B cell (primary cell): ENCODE data around the gene TNNT3. TPM values are rescaled to one million over a fixed set of nuclear protein-coding genes. Genes with fewer than 3 reads are reported as not detected.

Source experiments
- ATAC-seq: fragments of 200-7000 bp; cut with Tn5 transposase; one replicate; pipeline ENCODE4 v1.10.0; 2021; ENCODE audit warnings: low read depth, mild to moderate bottlenecking, moderate number of reproducible peaks, moderate library complexity
- CTCF ChIA-PET: fragments of 350-600 bp; sonication (Branson Sonifier 250); formaldehyde crosslinking; loops from one replicate; lab custom pipeline; 2021; ENCODE audit warnings: antibody characterized with exemption, inconsistent platforms; lab: Charles Lee
- POLR2A ChIA-PET: fragments of 350-600 bp; sonication (Branson Sonifier 250); formaldehyde crosslinking; loops from one replicate; lab custom pipeline; 2021; ENCODE audit warnings: antibody characterized with exemption; lab: Charles Lee
- DNase-seq: peaks from one replicate; pipeline ENCODE4 v3.0.0; 2013
- H2AFZ ChIP-seq: 2 replicates; pipeline ENCODE4 v1.6.1; 2012; ENCODE audit warnings: mild to moderate bottlenecking, low read depth, low read length; ENCODE audit not compliant: insufficient read depth, poor library complexity, severe bottlenecking
- H3K27ac ChIP-seq, 2 donors: 1 replicate in 1 of 2; 2 replicates in 1 of 2; pipeline ENCODE4 v1.5.1; 2012 to 2013; ENCODE audit warnings: low read length in 2 of 2, mild to moderate bottlenecking in 2 of 2, moderate library complexity in 1 of 2
- H3K27me3 ChIP-seq, 4 experiments: fragments of 200-600 bp in 1 of 4; sonication (generic) in 1 of 4; replicated peaks in 1 of 4; 1 replicate in 2 of 4; 2 replicates in 2 of 4; pipeline versions ENCODE4 v1.6.1 to v1.7.0; 2013 to 2016; ENCODE audit warnings: low read length in 3 of 4, mild to moderate bottlenecking in 2 of 4, mixed read lengths in 1 of 4, moderate library complexity in 1 of 4; ENCODE audit not compliant: insufficient read depth in 4 of 4, control insufficient read depth in 3 of 4; ENCODE audit errors: control extremely low read depth in 1 of 4
- H3K36me3 ChIP-seq, 2 experiments: replicated peaks in 1 of 2; 1 replicate in 1 of 2; 2 replicates in 1 of 2; pipeline versions ENCODE4 v1.6.1 to v1.7.1; 2013; ENCODE audit warnings: low read length in 1 of 2; ENCODE audit not compliant: insufficient read depth in 2 of 2, control insufficient read depth in 1 of 2; ENCODE audit errors: control extremely low read depth in 1 of 2, extremely low read depth in 1 of 2
- H3K4me1 ChIP-seq, 2 donors: fragments of 200-600 bp in 1 of 2; sonication (generic) in 1 of 2; 1 replicate in 1 of 2; 2 replicates in 1 of 2; pipeline versions ENCODE4 v1.5.1 to v1.6.1; 2013 to 2017; ENCODE audit warnings: low read length in 2 of 2; ENCODE audit not compliant: control insufficient read depth in 2 of 2, insufficient read depth in 2 of 2
- H3K4me2 ChIP-seq: replicated peaks from 2 replicates; pipeline ENCODE3; 2012; ENCODE audit warnings: mild to moderate bottlenecking, low read depth, low read length; ENCODE audit not compliant: poor library complexity, severe bottlenecking
- H3K4me3 ChIP-seq, 5 experiments: fragments of 200-600 bp in 1 of 5; sonication (generic) in 1 of 5; 1 replicate in 3 of 5; 2 replicates in 2 of 5; pipeline versions ENCODE4 v1.5.1 to v1.7.0; 2011 to 2016; ENCODE audit warnings: low read length in 4 of 5, mild to moderate bottlenecking in 4 of 5, low read depth in 2 of 5, control low read depth in 1 of 5, moderate library complexity in 1 of 5; ENCODE audit not compliant: insufficient read depth in 1 of 5; ENCODE audit errors: control extremely low read depth in 1 of 5, extremely low read depth in 1 of 5
- H3K79me2 ChIP-seq: fragments of 200-600 bp; sonication (generic); one replicate; pipeline ENCODE4 v1.6.0; 2016; ENCODE audit warnings: low read length; ENCODE audit not compliant: control insufficient read depth, insufficient read depth
- H3K9ac ChIP-seq: fragments of 200-600 bp; sonication (generic); 2 replicates; pipeline ENCODE4 v1.6.1; 2017; ENCODE audit warnings: mild to moderate bottlenecking, low read length, moderate library complexity
- H3K9me3 ChIP-seq, 3 donors: one replicate each; pipeline versions ENCODE4 v1.6.1 to v1.7.1; 2013; ENCODE audit warnings: low read length in 2 of 3; ENCODE audit not compliant: control insufficient read depth in 2 of 3, insufficient read depth in 1 of 3; ENCODE audit errors: control extremely low read depth in 1 of 3
- H4K20me1 ChIP-seq: 2 replicates; pipeline ENCODE4 v1.6.0; 2012; ENCODE audit warnings: mild to moderate bottlenecking, low read length; ENCODE audit not compliant: insufficient read depth, control insufficient read depth, poor library complexity, severe bottlenecking
- H3K27ac Mint-ChIP-seq: one replicate; pipeline ENCODE4 v1.8.0; 2021; ENCODE audit warnings: mixed read lengths
- H3K27me3 Mint-ChIP-seq: one replicate; pipeline ENCODE4 v1.8.0; 2021; ENCODE audit warnings: mixed read lengths
- H3K4me1 Mint-ChIP-seq: one replicate; pipeline ENCODE4 v1.8.0; 2021; ENCODE audit warnings: mixed read lengths
- H3K4me3 Mint-ChIP-seq: one replicate; pipeline ENCODE4 v1.8.0; 2021; ENCODE audit warnings: mixed read lengths
- H3K9me3 Mint-ChIP-seq: one replicate; pipeline ENCODE4 v1.8.0; 2022; ENCODE audit warnings: mixed read lengths; ENCODE audit not compliant: insufficient read depth
- CTCF ChIP-seq: fragments of 200-600 bp; IDR thresholded peaks from one replicate; pipeline ENCODE4 v1.8.0; 2022; ENCODE audit warnings: antibody characterized with exemption, mild to moderate bottlenecking
- EZH2 ChIP-seq: IDR thresholded peaks from 2 replicates; pipeline ENCODE4 v1.6.1; 2012; ENCODE audit warnings: borderline replicate concordance, low read depth, mild to moderate bottlenecking, moderate library complexity, low read length; ENCODE audit not compliant: insufficient read depth, poor library complexity, severe bottlenecking
- WGBS: methylation state at CpG from one replicate; pipeline ENCODE4 v1.1.5; 2013; ENCODE audit warnings: missing lambda C conversion rate; ENCODE audit not compliant: insufficient coverage; 5-methylcytosine and 5-hydroxymethylcytosine counted together
- intact Hi-C: fragments of 100-400 bp; cut with micrococcal nuclease; formaldehyde crosslinking; loops from one replicate; pipeline ENCODE4 v1.10.0; 2022
- polyA plus RNA-seq: library from polyadenylated mRNA; depleted of rRNA; stranded (reverse); fragments of >200 nt; gene quantifications from 2 replicates; pipeline ENCODE4 v1.2.3, GENCODE V29; 2012
- total RNA-seq, 2 donors: library from RNA; stranded (reverse); fragments of 120-200 nt in 1 of 2; gene quantifications; 1 replicate in 1 of 2; 2 replicates in 1 of 2; pipeline versions ENCODE4 v1.2.3 to v1.2.4, GENCODE V29; 2013 to 2022

TNNT3 gene
- total and polyA plus RNA-seq, 2 donors (not counting 1 experiment from before 2014, with no cell fraction given) = 2.5 to 10.0 TPM

GRCh38 chr11:1964955-1965354, 45.5 kb downstream of the TNNT3 start:
- no peak overlapping the region for H3K27ac Mint-ChIP-seq
- no peaks in the 10 kb centered on the region for H3K36me3 ChIP-seq
- H3K9me3 Mint-ChIP-seq = no peaks in the 10 kb centered on the region
- no peaks in the 10 kb centered on the region for H3K27me3 ChIP-seq
- no CpG with 5 or more reads among the region's 20 CpGs for WGBS
- H3K4me3 Mint-ChIP-seq = no peak overlapping the region
- no peak overlapping the region for H2AFZ ChIP-seq
- ATAC-seq (no peak), DNase-seq (no peak)
- H3K79me2 ChIP-seq = no peaks in the 10 kb centered on the region
- H4K20me1 ChIP-seq = no peaks in the 10 kb centered on the region
- no peaks in the 10 kb centered on the region for H3K4me1 Mint-ChIP-seq
- ChIA-PET POLR2A (no interaction called here), CTCF (no interaction called here)
- H3K9ac ChIP-seq = no peak overlapping the region
- no peaks in the 10 kb centered on the region for H3K9me3 ChIP-seq
- TF ChIP-seq CTCF (no peak), EZH2 (no peak)
- no peaks in the 10 kb centered on the region for H3K4me1 ChIP-seq
- intact Hi-C loops = no loop called here
- no peak overlapping the region for H3K4me3 ChIP-seq
- no peak overlapping the region for H3K27ac ChIP-seq
- H3K4me2 ChIP-seq = no peak overlapping the region
- H3K27me3 Mint-ChIP-seq = no peaks in the 10 kb centered on the region

GRCh38 chr11:1966531-1966930, 47.0 kb downstream of the TNNT3 start:
- H3K9me3 Mint-ChIP-seq = no peaks in the 10 kb centered on the region
- DNase-seq (no peak), ATAC-seq (no peak)
- H3K4me3 ChIP-seq = no peak overlapping the region
- H3K27ac ChIP-seq = no peak overlapping the region
- no peaks in the 10 kb centered on the region for H4K20me1 ChIP-seq
- H2AFZ ChIP-seq = no peak overlapping the region
- H3K4me1 Mint-ChIP-seq = no peaks in the 10 kb centered on the region
- no CpG with 5 or more reads among the region's 18 CpGs for WGBS
- no peaks in the 10 kb centered on the region for H3K9me3 ChIP-seq
- H3K4me1 ChIP-seq = no peaks in the 10 kb centered on the region
- no peaks in the 10 kb centered on the region for H3K79me2 ChIP-seq
- intact Hi-C loops = no loop called here
- H3K4me2 ChIP-seq = no peak overlapping the region
- H3K36me3 ChIP-seq = no peaks in the 10 kb centered on the region
- ChIA-PET POLR2A (no interaction called here), CTCF (no interaction called here)
- TF ChIP-seq CTCF (no peak), EZH2 (no peak)
- H3K9ac ChIP-seq = no peak overlapping the region
- H3K27me3 ChIP-seq = no peaks in the 10 kb centered on the region
- H3K27ac Mint-ChIP-seq = no peak overlapping the region
- no peaks in the 10 kb centered on the region for H3K27me3 Mint-ChIP-seq
- H3K4me3 Mint-ChIP-seq = no peak overlapping the region
